B cell (primary cell): ENCODE results near the gene ZCCHC7.

Source experiments
- EZH2 ChIP-seq: IDR thresholded peaks from 2 replicates; pipeline ENCODE4 v1.6.1; 2012; ENCODE audit warnings: borderline replicate concordance, low read depth, mild to moderate bottlenecking, moderate library complexity, low read length; ENCODE audit not compliant: insufficient read depth, poor library complexity, severe bottlenecking
- TF ChIP-seq, protein P1 (sequence below): fragments of 200-600 bp; IDR thresholded peaks from one replicate; pipeline ENCODE4 v1.8.0; 2022; ENCODE audit warnings: antibody characterized with exemption, mild to moderate bottlenecking

DNA sequence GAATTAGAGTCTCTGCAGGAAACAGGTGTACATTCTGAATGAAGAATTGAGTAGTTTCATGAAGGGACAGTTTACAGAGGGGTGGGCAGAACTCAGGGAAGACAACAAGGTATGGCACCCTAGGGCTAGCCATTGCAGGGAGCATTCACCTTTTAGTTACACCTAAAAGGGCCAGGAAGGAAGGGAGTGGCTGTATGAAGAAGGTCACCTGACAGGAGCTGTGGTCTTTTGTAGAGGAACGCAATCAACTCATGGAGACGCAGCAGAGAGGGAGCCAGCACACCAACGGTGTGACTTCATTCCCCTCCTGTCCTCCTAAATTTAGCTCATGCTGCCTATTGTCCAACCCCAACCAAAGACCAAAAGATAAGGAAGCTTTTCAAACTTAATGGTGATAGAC lies 12.7 kb upstream of the ZCCHC7 start:
- TF ChIP-seq, protein P1, sequence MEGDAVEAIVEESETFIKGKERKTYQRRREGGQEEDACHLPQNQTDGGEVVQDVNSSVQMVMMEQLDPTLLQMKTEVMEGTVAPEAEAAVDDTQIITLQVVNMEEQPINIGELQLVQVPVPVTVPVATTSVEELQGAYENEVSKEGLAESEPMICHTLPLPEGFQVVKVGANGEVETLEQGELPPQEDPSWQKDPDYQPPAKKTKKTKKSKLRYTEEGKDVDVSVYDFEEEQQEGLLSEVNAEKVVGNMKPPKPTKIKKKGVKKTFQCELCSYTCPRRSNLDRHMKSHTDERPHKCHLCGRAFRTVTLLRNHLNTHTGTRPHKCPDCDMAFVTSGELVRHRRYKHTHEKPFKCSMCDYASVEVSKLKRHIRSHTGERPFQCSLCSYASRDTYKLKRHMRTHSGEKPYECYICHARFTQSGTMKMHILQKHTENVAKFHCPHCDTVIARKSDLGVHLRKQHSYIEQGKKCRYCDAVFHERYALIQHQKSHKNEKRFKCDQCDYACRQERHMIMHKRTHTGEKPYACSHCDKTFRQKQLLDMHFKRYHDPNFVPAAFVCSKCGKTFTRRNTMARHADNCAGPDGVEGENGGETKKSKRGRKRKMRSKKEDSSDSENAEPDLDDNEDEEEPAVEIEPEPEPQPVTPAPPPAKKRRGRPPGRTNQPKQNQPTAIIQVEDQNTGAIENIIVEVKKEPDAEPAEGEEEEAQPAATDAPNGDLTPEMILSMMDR = no peak
- TF ChIP-seq EZH2 = no peak
